Measurements from ENCODE around the gene RCSD1. TPM values are rescaled to one million over a fixed set of nuclear protein-coding genes. Genes with fewer than 3 reads are reported as not detected.

The RCSD1 gene
- polyA plus RNA-seq, 4 donors, result 13.3 to 15.8 (median 14.8) TPM

GRCh38 chr1:167663002-167663772, 33.2 kb downstream of the RCSD1 start:
- no peak for DNase-seq (ENCODE audit: low read depth in 4 of 4, low spot score in 3 of 4)

DNA sequence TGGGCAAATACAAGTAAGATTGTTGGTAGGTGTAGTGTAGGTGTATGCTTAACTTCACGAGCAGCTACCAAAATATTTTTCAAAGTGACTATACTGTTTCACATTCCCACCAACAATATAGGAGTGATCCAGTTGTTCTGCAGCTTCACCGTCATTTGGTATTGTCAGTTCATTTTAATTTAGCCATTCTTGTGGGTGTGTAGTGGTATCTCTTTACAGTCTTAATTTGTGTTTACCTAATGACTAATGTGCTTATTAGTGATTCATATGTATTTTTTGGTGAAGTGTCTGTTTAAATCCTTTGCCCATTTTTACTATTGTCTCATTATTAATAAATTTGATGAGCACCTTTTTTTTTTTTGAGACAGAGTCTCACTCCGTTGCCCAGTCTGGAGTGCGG, 35.4 kb downstream of the RCSD1 start:
- no peak for DNase-seq (ENCODE audit: low read depth in 4 of 4, low spot score in 3 of 4)

GRCh38 chr1:167666416-167666815, 36.4 kb downstream of the RCSD1 start:
- no peak for DNase-seq (ENCODE audit: low read depth in 4 of 4, low spot score in 3 of 4)

GRCh38 chr1:167667536-167667935, 37.5 kb downstream of the RCSD1 start:
- DNase-seq (ENCODE audit: low read depth in 4 of 4, low spot score in 3 of 4), result no peak

DNA sequence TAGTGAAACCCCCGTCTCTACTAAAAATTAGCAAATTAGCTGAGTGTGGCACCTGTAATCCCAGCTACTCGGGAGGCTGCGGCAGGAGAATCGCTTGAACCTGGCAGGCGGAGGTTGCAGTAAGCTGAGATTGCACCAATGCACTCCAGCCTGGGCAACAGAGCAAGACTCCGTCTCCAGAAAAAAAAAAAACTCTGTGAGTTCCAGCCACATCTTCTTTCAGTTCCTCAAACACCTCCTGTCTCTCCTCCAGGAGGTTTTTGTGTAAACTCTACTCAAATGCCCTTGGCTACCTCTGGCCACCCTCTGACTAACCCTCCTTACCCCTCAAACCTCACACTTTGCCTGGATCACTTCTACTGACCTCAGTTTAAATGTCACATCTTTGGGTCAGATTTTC, 38.1 kb downstream of the RCSD1 start:
- DNase-seq (ENCODE audit: low read depth in 4 of 4, low spot score in 3 of 4), result no peak

DNA sequence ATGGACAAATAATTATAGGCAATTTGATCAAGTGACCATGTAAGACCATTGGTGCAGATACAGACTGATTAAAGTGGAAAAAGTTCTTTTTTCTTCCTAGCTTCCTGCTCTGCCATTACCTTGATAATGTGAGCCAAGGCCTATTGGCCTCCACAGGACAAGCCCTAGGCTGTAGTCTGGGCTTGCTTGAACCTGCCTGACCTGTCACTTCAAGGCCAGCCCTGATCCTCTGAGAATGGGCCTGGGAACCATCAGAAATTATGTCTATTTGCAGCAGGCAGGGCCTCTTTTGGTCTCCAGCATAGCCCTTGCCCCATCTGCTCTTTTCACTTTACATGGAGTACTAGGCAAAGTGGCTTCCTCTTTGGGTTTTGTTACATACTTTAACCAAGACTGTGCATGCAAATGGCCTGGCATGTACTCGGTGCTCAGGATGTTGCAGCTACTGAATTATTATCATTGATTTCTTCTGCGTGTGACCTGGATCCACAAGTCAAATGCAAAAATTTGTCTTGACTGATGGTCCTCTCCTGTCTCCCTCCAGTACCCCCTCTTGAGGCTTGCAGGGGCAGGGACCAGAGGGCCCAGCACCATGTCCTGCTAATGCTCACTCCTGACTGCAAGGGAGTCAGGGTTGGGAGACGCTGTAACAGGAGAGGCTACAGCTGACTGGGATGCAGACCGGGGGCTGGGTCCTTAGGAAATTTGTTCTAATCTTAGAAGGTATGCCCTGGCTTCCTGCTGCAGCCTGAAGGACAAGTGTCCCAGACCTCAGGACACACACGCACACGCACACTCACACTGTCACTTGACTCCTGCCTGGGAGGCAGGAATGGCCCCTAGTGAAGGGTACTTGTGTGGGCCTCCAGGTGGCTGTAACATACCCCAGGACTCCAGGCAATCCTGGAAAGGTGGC, 39.4 kb downstream of the RCSD1 start:
- DNase-seq (ENCODE audit: low read depth in 4 of 4, low spot score in 3 of 4), result no peak

DNA sequence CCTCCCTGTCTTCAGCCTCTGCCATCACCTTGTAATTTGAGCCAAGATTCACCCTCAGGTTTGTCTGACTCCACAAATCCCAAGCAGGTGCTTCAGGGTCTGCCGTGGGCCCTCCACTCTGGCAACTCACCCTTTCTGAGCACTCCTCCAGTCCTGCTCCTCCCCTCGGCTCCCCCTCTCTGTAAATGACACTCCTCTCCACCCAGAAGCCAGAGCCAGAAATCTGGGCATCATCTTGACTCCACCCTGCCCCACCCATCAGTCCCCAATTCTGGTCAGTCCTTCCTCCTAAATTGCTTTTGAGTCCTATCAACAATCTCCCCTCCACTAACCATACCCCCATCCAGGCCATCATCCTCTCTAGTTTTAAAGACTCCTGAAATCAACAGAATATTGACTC, 40.5 kb downstream of the RCSD1 start:
- DNase-seq (ENCODE audit: low read depth in 4 of 4, low spot score in 3 of 4), result no peak

GRCh38 chr1:167671727-167672511, 41.9 kb downstream of the RCSD1 start:
- no peak for DNase-seq (ENCODE audit: low read depth in 4 of 4, low spot score in 3 of 4)

DNA sequence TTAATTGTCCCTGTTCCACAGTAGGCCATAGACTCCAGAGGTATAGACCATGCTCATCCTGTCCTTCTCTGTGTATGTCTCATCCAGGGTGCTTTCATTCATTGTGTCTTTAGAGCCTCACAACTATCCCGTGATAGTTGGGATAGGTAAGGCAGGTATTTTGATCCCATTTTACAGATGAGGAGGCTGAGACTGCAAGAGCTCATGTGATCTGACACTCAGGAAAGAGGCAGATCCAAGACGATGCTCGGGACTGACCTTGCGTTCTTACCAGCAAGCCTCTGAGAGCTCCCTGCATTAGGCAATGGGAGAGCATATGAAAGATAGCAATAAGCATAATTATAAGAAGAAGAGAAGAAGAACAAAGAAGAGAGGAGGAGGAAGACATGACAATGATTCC, 42.8 kb downstream of the RCSD1 start:
- DNase-seq (ENCODE audit: low read depth in 4 of 4, low spot score in 3 of 4), result no peak

DNA sequence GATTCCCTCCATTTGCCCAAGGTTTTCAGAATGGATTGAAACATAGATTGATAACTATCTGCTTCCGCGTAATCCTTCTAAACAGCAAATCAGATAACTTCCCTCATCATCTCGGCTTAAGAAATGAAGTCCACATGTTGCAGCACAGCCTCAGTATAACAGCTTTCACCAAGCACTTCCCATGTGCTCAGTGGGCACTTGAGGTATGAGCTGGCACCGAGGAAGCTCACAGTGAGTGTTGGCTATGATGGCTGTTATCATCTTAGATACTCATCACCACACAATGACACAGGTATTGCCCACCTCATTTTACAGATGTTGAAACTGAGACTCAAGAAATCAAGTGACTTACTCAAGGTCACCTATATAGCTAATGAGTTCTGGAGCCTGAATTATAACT, 43.2 kb downstream of the RCSD1 start:
- no peak for DNase-seq (ENCODE audit: low read depth in 4 of 4, low spot score in 3 of 4)

DNA sequence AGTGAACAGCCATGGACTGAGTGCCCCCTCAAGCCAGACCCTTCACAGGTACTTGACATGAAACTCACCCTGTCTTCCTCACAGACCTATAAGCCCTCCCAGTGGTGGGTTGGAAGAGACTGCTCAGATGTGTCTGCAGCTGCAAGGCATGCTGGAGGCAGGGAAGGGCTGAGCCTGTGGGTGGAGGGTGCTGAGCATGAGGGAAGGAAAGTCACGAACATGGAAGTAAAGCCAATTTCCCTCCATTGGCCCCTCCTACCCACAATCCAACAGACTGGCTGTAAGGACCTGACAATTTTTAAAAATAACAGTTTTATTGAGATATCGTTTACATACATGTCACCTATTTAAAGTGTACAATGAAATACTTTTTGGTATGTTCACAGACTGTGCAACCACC, 44.1 kb downstream of the RCSD1 start:
- DNase-seq (ENCODE audit: low read depth in 4 of 4, low spot score in 3 of 4), result no peak

- DNase-seq (ENCODE audit: low read depth in 4 of 4, low spot score in 3 of 4), result no peak
These were observed 45.4 kb downstream of the RCSD1 start for GRCh38 chr1:167675440-167675839.

- no peak for DNase-seq (ENCODE audit: low read depth in 4 of 4, low spot score in 3 of 4)
These were observed 46.3 kb downstream of the RCSD1 start for GRCh38 chr1:167676205-167676915.

GRCh38 chr1:167676916-167677848, 47.1 kb downstream of the RCSD1 start:
- no peak for DNase-seq (ENCODE audit: low read depth in 4 of 4, low spot score in 3 of 4)

DNA sequence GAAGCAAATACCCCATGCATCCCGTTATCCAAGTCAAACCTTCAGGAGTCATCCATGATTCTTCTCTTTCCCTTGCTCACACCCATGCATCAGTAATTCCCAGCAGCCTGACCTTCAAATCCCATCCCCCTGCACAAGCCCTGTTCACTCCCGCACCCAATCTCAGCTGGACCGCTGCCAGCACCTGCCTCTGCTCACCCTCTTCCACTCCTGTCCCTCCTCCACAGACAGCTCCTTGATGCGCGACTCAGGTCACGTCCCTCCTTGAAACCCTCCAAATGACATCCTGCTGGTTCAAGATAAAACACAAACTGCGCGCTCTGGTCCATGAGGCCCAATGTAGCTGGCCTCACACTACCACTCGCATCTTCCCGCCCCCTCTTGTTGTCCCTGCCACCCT, 48.4 kb downstream of the RCSD1 start:
- no peak for DNase-seq (ENCODE audit: low read depth in 4 of 4, low spot score in 3 of 4)

GRCh38 chr1:167678838-167679237, 48.8 kb downstream of the RCSD1 start:
- DNase-seq (ENCODE audit: low read depth in 4 of 4, low spot score in 3 of 4), result no peak

DNA sequence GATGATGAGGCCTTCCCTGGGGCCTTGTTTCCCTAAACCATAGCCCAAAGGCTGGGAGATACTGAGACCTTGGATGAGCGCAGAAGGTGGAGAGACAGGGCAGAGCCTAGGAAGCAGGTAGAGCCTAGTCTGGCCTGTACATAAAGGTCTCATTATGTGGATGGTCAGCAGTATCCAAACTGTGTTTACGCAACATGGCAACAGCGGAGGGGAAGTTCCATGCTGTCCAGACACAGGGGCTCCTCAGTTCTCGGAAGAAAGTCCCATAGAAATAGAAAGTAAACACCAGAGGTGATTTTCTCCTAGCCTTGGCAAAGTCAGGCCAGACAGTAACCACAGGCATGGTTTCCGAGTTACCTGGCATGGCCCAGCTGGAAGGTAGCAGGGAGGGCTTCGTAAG, 49.7 kb downstream of the RCSD1 start:
- no peak for DNase-seq (ENCODE audit: low read depth in 4 of 4, low spot score in 3 of 4)

DNA sequence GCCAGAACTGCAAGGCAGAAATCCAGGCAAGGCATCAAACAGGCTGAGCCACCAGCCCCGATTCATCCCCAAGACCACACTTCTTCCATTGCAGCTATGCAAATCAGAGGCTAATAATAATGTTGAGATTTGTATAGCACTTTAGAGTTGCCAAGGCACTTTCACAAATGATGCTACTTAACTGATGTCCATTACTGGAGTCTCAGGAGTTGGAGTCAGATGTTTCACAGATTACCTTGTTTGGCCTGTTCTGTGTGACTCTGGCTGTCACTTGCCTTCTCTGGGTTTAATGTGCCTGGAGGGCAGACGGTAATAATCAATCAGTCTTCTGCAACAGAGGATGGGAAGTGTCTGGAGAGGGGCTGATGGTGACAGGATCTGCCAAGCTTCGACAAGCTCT, 51.0 kb downstream of the RCSD1 start:
- no peak for DNase-seq (ENCODE audit: low read depth in 4 of 4, low spot score in 3 of 4)

DNA sequence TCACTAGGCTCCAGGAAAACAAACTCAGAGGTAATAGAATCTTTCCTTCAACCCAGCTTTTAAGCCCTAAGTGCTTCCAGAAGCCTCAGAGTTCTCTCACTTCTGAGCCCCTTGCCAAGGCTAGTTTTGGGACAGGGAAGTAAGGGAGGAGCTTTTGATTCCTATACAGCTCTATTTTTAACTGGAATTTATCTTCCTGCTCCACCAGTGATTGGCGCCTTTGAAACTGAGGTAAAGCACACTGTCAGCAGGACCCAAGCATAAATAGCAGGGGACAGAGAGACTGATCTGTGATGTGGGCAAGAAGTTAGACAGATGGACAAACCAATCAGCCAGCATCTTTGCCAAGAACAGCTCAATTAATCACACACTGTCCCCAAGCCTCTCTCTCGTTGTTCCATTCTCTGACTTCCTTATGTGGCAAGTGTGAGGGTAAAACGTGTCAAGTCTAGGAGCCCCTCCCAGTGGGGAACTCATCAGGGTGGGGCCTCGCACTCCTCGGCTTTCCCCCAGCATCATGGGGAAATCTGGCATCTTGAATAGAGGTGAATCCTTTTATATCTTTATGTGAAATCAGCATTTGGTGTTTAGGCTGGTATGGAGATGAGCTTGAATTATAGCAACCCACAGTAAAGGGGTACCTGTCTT, 51.5 kb downstream of the RCSD1 start:
- no peak for DNase-seq (ENCODE audit: low read depth in 4 of 4, low spot score in 3 of 4)

Data from right renal pelvis (tissue), 4 donors.